ENCODE results near the gene ZDHHC15. TPM values are rescaled to one million over a fixed set of nuclear protein-coding genes. Genes with fewer than 3 reads are reported as not detected.
A peak's percentile ranks its signal among the peaks of the same experiment; 100 is the strongest.
"Not testable (repeated sequence)": the region's sequence is repeated elsewhere in the genome, so short reads cannot be mapped to it uniquely, and the experiment has no call there.

Gene ZDHHC15
- total and polyA plus RNA-seq, 10 of the 15 experiments (the other 5 are each of a cell fraction or from before 2014, with no cell fraction given): 0.02 to 0.17 (median 0.10) TPM; not detected in 1

DNA sequence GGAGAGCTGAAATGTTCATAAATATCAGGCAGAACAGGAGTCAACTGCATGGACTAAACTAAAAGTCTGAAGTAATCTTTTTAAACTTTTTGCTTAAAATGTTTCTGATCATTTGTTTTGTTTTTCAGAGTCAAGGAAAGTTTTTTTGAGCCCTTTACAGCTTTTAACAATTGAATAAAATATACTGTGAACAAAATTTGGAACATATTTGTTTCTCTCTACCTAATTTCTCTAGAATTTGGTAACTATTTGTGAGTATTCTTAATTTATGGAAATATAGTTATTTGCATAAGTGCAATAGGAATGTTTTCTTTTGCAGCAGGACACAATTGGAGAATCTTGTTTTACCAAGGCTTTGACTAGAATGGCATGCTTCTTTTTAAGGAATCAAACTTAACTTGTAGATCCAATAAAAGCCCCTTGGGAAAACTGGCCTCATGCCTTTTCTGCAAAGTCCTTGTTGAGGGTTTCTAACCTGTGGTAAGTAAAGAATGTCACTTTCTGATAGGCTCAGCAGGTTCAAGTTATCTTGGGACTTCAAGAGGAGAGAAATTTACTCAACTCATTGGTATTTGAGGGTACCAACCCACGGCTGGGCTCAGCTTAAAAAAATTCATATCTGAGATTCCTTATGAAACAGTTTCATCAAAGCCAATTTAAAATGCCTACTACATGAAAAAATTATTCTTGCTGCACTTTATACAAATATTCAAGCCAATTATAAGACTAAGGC lies 157.4 kb downstream of the ZDHHC15 start:
- no peaks in the 10 kb centered on the region for H3K27me3 ChIP-seq (replicated peaks in 1 of 2; ENCODE audit: control insufficient read depth in 2 of 2, insufficient read depth in 2 of 2, low read length in 1 of 2)
- no peak overlapping the region for H2AFZ ChIP-seq (ENCODE audit: control insufficient read depth, low read depth, low read length)
- TF ChIP-seq WRNIP1 (IDR thresholded peaks at IDR 0.05; ENCODE audit: borderline replicate concordance, low read depth, low read length) (no peak), RB1 (IDR thresholded peaks at IDR 0.05; ENCODE audit: borderline replicate concordance) (no peak)
- intact Hi-C loops (cut with micrococcal nuclease; ENCODE audit: unreplicated experiment) (no loop called here), in situ Hi-C loops (cut with MboI) (no loop called here)
- no peaks in the 10 kb centered on the region for H3K9me3 ChIP-seq (replicated peaks; ENCODE audit: control insufficient read depth, insufficient read depth, low read length)
- SMC1A ChIA-PET (ENCODE audit: uncharacterized antibody, unreplicated experiment): no interaction called here
- FAIRE-seq: no peak
- no peak for ATAC-seq
- 0% methylated on average over 1 of the region's 1 CpG for WGBS (ENCODE audit: insufficient coverage, insufficient replicate concordance, low lambda C conversion rate, missing lambda C conversion rate)
- POLR2A ChIA-PET: no interaction called here
- H3K36me3 ChIP-seq (ENCODE audit: control insufficient read depth in 2 of 2, insufficient read depth in 2 of 2, low read length in 1 of 2): no peaks in the 10 kb centered on the region
- CTCF ChIA-PET: no interaction called here
- no peaks in the 10 kb centered on the region for H3K4me1 ChIP-seq (ENCODE audit: control insufficient read depth, insufficient read depth, low read length)
- H3K9ac ChIP-seq (ENCODE audit: control insufficient read depth, insufficient read depth, low read length): no peak overlapping the region
- no peak for DNase-seq (ENCODE audit: low read depth, low spot score)
- RAD21 ChIA-PET (ENCODE audit: unreplicated experiment): no interaction called here
- H3K27ac ChIP-seq (ENCODE audit: control insufficient read depth, insufficient read depth): no peak overlapping the region
- BruUV-seq (replicated peaks): no TSS peak
- H3K79me2 ChIP-seq (ENCODE audit: control insufficient read depth, insufficient read depth, low read length): no peaks in the 10 kb centered on the region
- no peak overlapping the region for H3K4me2 ChIP-seq (ENCODE audit: control insufficient read depth, insufficient read depth)
- no peak overlapping the region for H3K4me3 ChIP-seq
- H4K20me1 ChIP-seq (ENCODE audit: control insufficient read depth, insufficient read depth): no peaks in the 10 kb centered on the region

DNA sequence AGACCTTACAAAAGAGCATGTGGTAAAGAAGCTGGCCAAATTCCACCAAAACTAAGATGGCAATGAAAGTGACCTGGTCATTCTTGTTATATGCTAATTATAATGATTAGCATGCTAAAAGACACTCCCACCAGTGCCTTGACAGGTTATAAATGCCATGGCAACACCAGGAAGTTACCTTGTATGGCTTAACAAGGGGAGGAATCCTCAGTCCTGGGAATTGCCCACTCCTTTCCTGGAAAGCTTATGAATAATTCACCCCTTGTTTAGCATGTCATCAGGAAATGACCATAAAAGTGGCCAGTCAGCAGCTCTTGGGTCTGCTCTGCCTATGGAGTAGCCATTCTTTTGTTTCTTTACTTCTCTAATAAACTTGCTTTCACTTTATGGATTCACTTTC lies 161.0 kb downstream of the ZDHHC15 start:
- in situ Hi-C loops (cut with MboI): no loop called here
- TF ChIP-seq SRF (IDR thresholded peaks at IDR 0.05; ENCODE audit: low read depth in 2 of 2, low read length in 2 of 2) (0 out of 4 replicates have a peak, but pooled peaks of 1 of the 2 experiments have one; percentile 26), NFIC (IDR thresholded peaks at IDR 0.05; ENCODE audit: low read depth, low read length) (no peak), MXI1 (IDR thresholded peaks at IDR 0.05; ENCODE audit: low read depth, low read length) (no peak)

DNA sequence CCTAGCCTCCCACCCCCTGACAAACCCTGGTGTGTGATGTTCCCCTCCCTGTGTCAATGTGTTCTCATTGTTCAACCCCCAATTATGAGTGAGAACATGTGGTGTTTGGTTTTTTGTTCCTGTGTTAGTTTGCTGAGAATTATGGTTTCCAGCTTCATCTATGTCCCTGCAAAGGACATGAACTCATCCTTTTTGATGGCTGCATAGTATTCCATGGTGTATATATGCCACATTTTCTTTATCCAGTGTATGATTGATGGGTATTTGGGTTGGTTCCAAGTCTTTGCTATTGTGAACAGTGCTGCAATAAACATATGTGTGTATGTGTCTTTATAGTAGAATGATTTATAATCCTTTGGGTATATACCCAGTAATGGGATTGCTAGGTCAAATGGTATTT lies 174.2 kb downstream of the ZDHHC15 start:
- FAIRE-seq; H3K27me3 ChIP-seq (replicated peaks in 1 of 2; ENCODE audit: control insufficient read depth in 2 of 2, insufficient read depth in 2 of 2, low read length in 1 of 2); ATAC-seq; in situ Hi-C loops (cut with MboI); H4K20me1 ChIP-seq (ENCODE audit: control insufficient read depth, insufficient read depth); intact Hi-C loops (cut with micrococcal nuclease; ENCODE audit: unreplicated experiment); H3K4me1 ChIP-seq (ENCODE audit: control insufficient read depth, insufficient read depth, low read length); RAD21 ChIA-PET (ENCODE audit: unreplicated experiment); H3K4me2 ChIP-seq (ENCODE audit: control insufficient read depth, insufficient read depth); H3K4me3 ChIP-seq; SMC1A ChIA-PET (ENCODE audit: uncharacterized antibody, unreplicated experiment); H3K79me2 ChIP-seq (ENCODE audit: control insufficient read depth, insufficient read depth, low read length); BruUV-seq (replicated peaks); CTCF ChIA-PET; H3K9ac ChIP-seq (ENCODE audit: control insufficient read depth, insufficient read depth, low read length); H3K9me3 ChIP-seq (replicated peaks; ENCODE audit: control insufficient read depth, insufficient read depth, low read length); DNase-seq (ENCODE audit: low read depth, low spot score); POLR2A ChIA-PET; H3K36me3 ChIP-seq (ENCODE audit: control insufficient read depth in 2 of 2, insufficient read depth in 2 of 2, low read length in 1 of 2); H3K27ac ChIP-seq (ENCODE audit: control insufficient read depth, insufficient read depth); H2AFZ ChIP-seq (ENCODE audit: control insufficient read depth, low read depth, low read length): not testable (repeated sequence)

More for the DNA sequence above, 161.0 kb downstream of the ZDHHC15 start:
- RAD21 ChIA-PET (ENCODE audit: unreplicated experiment): no interaction called here
- CTCF ChIA-PET: no interaction called here
- H4K20me1 ChIP-seq (ENCODE audit: control insufficient read depth, insufficient read depth): no peaks in the 10 kb centered on the region
- H3K9ac ChIP-seq (ENCODE audit: control insufficient read depth, insufficient read depth, low read length): no peak overlapping the region
- intact Hi-C loops (cut with micrococcal nuclease; ENCODE audit: unreplicated experiment): no loop called here
- POLR2A ChIA-PET: no interaction called here
- ATAC-seq (no peak), DNase-seq (ENCODE audit: low read depth, low spot score) (no peak), FAIRE-seq (peak; percentile 18)
- SMC1A ChIA-PET (ENCODE audit: uncharacterized antibody, unreplicated experiment): no interaction called here
- no peak overlapping the region for H3K4me2 ChIP-seq (ENCODE audit: control insufficient read depth, insufficient read depth)
- no peak overlapping the region for H3K4me3 ChIP-seq
- no peak overlapping the region for H2AFZ ChIP-seq (ENCODE audit: control insufficient read depth, low read depth, low read length)
- no peaks in the 10 kb centered on the region for H3K9me3 ChIP-seq (replicated peaks; ENCODE audit: control insufficient read depth, insufficient read depth, low read length)
- no peaks in the 10 kb centered on the region for H3K79me2 ChIP-seq (ENCODE audit: control insufficient read depth, insufficient read depth, low read length)
- no peaks in the 10 kb centered on the region for H3K27me3 ChIP-seq (replicated peaks in 1 of 2; ENCODE audit: control insufficient read depth in 2 of 2, insufficient read depth in 2 of 2, low read length in 1 of 2)
- no peaks in the 10 kb centered on the region for H3K36me3 ChIP-seq (ENCODE audit: control insufficient read depth in 2 of 2, insufficient read depth in 2 of 2, low read length in 1 of 2)
- BruUV-seq (replicated peaks): no TSS peak
- H3K4me1 ChIP-seq (ENCODE audit: control insufficient read depth, insufficient read depth, low read length): no peaks in the 10 kb centered on the region
- H3K27ac ChIP-seq (ENCODE audit: control insufficient read depth, insufficient read depth): no peak overlapping the region
